ENCODE measurements around the gene PLPP4.
A peak's percentile ranks its signal among the peaks of the same experiment; 100 is the strongest.

PLPP4 gene

GRCh38 chr10:120422457-120422856 lies 34.6 kb upstream of the PLPP4 start:
- DNase-seq (ENCODE audit: extremely low spot score): no peak
- CTCF ChIA-PET: interaction anchor here (0.6 to 3.7 kb wide), 17 partner anchors 11 to 1554 kb away, joined by 3 to 58 read pairs (median 4); no protein-coding TSS in a partner anchor
- no peak for TF ChIP-seq CTCF (IDR thresholded peaks at IDR 0.05; ENCODE audit: control extremely low read depth, extremely low read depth, low read depth, missing control alignments)
- POLR2A ChIA-PET: no interaction called here

- TF ChIP-seq CTCF (IDR thresholded peaks at IDR 0.05; ENCODE audit: control extremely low read depth, extremely low read depth, low read depth, missing control alignments): peak; percentile 97
- DNase-seq (ENCODE audit: extremely low spot score): peak; percentile 59
- POLR2A ChIA-PET: no interaction called here
- CTCF ChIA-PET: interaction anchor here (0.7 to 3.7 kb wide), 25 partner anchors 8 to 1553 kb away, joined by 3 to 58 read pairs (median 4); no protein-coding TSS in a partner anchor
Measured at GRCh38 chr10:120423431-120424197, 33.4 kb upstream of the PLPP4 start.

- no peak for TF ChIP-seq CTCF (IDR thresholded peaks at IDR 0.05; ENCODE audit: control extremely low read depth, extremely low read depth, low read depth, missing control alignments)
- ChIA-PET POLR2A (no interaction called here), CTCF (interaction anchor here (0.7 to 3.7 kb wide), 18 partner anchors 8 to 317 kb away, joined by 3 to 58 read pairs (median 4); no protein-coding TSS in a partner anchor)
- no peak for DNase-seq (ENCODE audit: extremely low spot score)
Measured at GRCh38 chr10:120424198-120424464, 32.9 kb upstream of the PLPP4 start.

GRCh38 chr10:120426306-120426705 lies 30.7 kb upstream of the PLPP4 start:
- CTCF ChIA-PET: interaction anchor here (1.0 to 1.4 kb wide), 2 partner anchors 12 to 310 kb away, joined by 3 read pairs; no protein-coding TSS in a partner anchor
- POLR2A ChIA-PET: no interaction called here
- DNase-seq (ENCODE audit: extremely low spot score): no peak
- no peak for TF ChIP-seq CTCF (IDR thresholded peaks at IDR 0.05; ENCODE audit: control extremely low read depth, extremely low read depth, low read depth, missing control alignments)

GRCh38 chr10:120428754-120429153 lies 28.3 kb upstream of the PLPP4 start:
- ChIA-PET CTCF (interaction anchor here (0.9 kb wide), 1 partner anchor 306 kb away, joined by 3 read pairs; no protein-coding TSS in a partner anchor), POLR2A (no interaction called here)
- DNase-seq (ENCODE audit: extremely low spot score): no peak
- no peak for TF ChIP-seq CTCF (IDR thresholded peaks at IDR 0.05; ENCODE audit: control extremely low read depth, extremely low read depth, low read depth, missing control alignments)

GRCh38 chr10:120429395-120429794 lies 27.6 kb upstream of the PLPP4 start:
- TF ChIP-seq CTCF (IDR thresholded peaks at IDR 0.05; ENCODE audit: control extremely low read depth, extremely low read depth, low read depth, missing control alignments): no peak
- CTCF ChIA-PET: no interaction called here
- POLR2A ChIA-PET: no interaction called here
- no peak for DNase-seq (ENCODE audit: extremely low spot score)
